ENCODE measurements around the gene LCA5L. TPM values are rescaled to one million over a fixed set of nuclear protein-coding genes. Genes with fewer than 3 reads are reported as not detected.

The LCA5L gene
- total RNA-seq, 1 donor from 2014 or later, result 0.92 TPM

DNA sequence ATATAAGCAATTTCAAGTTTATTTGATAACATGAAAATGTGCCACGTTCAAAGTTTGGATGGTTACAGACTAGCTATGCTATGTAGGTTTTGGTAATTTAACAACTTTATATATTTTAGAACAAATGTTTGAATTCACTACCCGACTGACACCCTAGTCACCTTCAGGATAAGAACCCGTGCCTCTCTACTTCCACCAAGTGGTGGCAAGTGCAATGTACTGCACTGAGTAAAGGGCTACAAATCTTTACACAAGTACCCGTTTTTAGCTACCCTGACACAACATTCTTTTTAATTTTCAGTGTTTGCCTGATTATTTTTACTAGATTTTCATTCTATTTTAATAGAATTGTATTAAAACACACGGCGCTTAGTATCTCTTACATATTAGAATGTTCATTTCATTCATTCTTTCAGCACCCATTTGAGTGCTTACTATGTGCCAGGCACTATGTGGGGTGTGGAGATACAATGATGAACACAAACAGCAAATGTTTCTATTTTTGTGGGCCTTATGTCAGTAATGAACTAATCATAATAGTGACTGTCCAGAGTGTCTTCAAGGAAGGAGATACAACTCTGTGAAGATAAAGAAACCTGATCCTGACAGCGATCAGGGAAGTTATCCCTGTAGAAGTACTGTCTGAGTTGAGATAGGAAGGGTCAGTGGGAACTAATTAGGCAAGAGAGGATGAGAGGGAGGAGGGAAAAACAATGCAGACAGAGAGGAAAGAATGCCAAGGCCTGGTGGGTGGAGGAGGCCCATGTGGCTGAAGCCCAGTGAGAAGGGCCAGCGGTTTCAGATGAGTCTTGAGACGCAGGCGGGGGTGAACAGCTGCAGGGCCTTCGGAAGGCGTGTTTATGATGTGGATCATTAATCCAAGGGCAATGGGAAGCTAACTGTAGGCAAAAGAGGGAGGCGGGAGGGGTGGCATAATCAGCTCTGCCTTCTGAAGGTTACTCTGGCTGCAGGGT is 3.8 kb downstream of the LCA5L start:
- DNase-seq (ENCODE audit: low spot score), result no peak
- Mint-ChIP-seq H3K9me3 (ENCODE audit: low read depth) (no peaks in the 10 kb centered on the region), H3K27me3 (ENCODE audit: low read depth) (no peaks in the 10 kb centered on the region), H3K4me3 (ENCODE audit: unreplicated experiment) (no peak overlapping the region), H3K27ac (ENCODE audit: unreplicated experiment) (no peak overlapping the region), H3K4me1 (ENCODE audit: low read depth) (peaks cover 16% of the 10 kb centered on the region), H3K36me3 (ENCODE audit: low read depth) (no peaks in the 10 kb centered on the region)
- TF ChIP-seq, protein P1, sequence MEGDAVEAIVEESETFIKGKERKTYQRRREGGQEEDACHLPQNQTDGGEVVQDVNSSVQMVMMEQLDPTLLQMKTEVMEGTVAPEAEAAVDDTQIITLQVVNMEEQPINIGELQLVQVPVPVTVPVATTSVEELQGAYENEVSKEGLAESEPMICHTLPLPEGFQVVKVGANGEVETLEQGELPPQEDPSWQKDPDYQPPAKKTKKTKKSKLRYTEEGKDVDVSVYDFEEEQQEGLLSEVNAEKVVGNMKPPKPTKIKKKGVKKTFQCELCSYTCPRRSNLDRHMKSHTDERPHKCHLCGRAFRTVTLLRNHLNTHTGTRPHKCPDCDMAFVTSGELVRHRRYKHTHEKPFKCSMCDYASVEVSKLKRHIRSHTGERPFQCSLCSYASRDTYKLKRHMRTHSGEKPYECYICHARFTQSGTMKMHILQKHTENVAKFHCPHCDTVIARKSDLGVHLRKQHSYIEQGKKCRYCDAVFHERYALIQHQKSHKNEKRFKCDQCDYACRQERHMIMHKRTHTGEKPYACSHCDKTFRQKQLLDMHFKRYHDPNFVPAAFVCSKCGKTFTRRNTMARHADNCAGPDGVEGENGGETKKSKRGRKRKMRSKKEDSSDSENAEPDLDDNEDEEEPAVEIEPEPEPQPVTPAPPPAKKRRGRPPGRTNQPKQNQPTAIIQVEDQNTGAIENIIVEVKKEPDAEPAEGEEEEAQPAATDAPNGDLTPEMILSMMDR (IDR thresholded peaks at IDR 0.05), result peak; percentile 88

DNA sequence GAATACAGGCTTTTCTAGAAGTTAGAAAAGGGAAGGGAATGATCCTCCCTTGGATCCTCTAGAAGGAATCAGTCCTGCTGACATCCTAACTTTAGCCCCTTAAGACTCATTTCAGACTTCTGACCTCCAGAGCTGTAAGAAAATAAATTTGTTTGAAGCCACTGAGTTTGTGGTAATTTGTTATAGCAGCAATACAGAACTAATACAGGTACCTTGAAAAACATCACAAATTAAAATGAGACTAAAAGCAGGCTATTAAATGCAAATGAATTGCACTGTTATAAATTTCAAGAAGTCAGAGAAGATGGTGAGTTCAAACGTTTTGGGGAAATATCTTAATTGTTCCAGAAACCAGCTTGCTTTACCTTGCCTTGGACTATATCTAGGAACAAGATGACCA is 6.3 kb downstream of the LCA5L start:
- H3K27me3 Mint-ChIP-seq (ENCODE audit: low read depth), result no peaks in the 10 kb centered on the region
- no peak for DNase-seq (ENCODE audit: low spot score)
- H3K36me3 Mint-ChIP-seq (ENCODE audit: low read depth), result no peaks in the 10 kb centered on the region
- no peak overlapping the region for H3K4me3 Mint-ChIP-seq (ENCODE audit: unreplicated experiment)
- H3K9me3 Mint-ChIP-seq (ENCODE audit: low read depth), result no peaks in the 10 kb centered on the region
- H3K4me1 Mint-ChIP-seq (ENCODE audit: low read depth), result no peaks in the 10 kb centered on the region
- H3K27ac Mint-ChIP-seq (ENCODE audit: unreplicated experiment), result no peak overlapping the region
- TF ChIP-seq, protein P1 (IDR thresholded peaks at IDR 0.05), result no peak

DNA sequence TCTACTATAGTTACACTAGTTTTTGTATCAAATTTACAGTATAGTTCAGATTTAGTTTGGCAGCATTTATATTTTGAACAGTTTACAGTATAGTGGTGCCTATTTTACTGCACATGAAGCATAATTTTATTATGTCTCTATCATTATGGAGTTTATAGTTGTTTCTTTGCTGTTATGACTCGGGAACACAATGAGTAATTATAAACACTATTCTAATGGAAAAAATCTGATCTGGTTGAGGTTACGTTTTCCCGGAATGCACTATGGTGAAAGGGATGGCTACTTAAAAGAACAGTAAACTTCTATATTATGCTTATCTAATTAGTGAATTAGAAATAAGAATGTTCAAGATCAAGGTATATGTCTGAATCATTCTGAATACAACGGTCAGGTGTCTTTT is 10.6 kb downstream of the LCA5L start:
- no peak for DNase-seq (ENCODE audit: low spot score)
- TF ChIP-seq, protein P1 (IDR thresholded peaks at IDR 0.05), result no peak
- Mint-ChIP-seq H3K4me3 (ENCODE audit: unreplicated experiment) (no peak overlapping the region), H3K27ac (ENCODE audit: unreplicated experiment) (no peak overlapping the region), H3K27me3 (ENCODE audit: low read depth) (no peaks in the 10 kb centered on the region), H3K36me3 (ENCODE audit: low read depth) (no peaks in the 10 kb centered on the region), H3K9me3 (ENCODE audit: low read depth) (no peaks in the 10 kb centered on the region), H3K4me1 (ENCODE audit: low read depth) (peaks cover 11% of the 10 kb centered on the region)

DNA sequence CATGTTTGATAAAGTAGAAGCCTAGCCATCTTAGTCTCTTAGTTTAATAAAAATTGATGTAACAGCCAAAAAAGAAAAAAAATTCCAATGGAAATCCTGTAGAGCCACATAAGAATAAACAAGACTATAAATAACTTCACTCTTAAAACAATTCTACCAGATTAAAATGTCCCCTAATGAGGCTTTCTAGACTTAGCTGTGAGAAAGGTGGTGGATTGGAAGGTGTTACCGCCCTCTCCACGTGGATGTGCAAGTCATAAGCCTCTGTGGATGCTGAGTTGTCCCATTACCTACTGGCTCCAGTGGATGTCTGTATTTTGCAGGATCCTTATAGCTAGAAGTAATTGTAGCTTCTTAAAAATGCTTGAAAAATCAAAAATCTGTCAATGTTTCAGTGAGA is 14.6 kb downstream of the LCA5L start:
- H3K36me3 Mint-ChIP-seq (ENCODE audit: low read depth), result no peaks in the 10 kb centered on the region
- H3K9me3 Mint-ChIP-seq (ENCODE audit: low read depth), result no peaks in the 10 kb centered on the region
- no peak for DNase-seq (ENCODE audit: low spot score)
- no peaks in the 10 kb centered on the region for H3K27me3 Mint-ChIP-seq (ENCODE audit: low read depth)
- H3K4me1 Mint-ChIP-seq (ENCODE audit: low read depth), result peaks cover 11% of the 10 kb centered on the region
- TF ChIP-seq, protein P1 (IDR thresholded peaks at IDR 0.05), result no peak
- no peak overlapping the region for H3K4me3 Mint-ChIP-seq (ENCODE audit: unreplicated experiment)
- no peak overlapping the region for H3K27ac Mint-ChIP-seq (ENCODE audit: unreplicated experiment)

DNA sequence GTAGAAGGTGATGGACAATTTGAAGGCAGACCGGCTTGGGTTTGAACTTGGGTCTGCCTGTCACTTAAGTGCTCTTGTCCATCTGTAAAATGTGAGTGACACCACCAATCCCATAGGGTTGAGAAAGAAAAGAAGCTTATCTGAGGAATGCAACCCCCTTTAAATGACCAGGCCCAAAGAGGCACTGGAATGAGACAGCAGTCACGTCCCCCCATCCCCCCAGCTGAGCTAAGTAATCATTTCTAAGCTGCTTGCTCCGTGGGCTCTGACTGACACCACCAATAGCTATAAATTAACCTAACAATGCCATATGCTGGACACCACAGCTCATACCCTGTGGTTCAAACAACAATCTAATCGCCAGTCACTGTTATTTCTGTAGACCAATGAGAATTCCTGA is 15.1 kb downstream of the LCA5L start:
- DNase-seq (ENCODE audit: low spot score), result no peak
- Mint-ChIP-seq H3K9me3 (ENCODE audit: low read depth) (no peaks in the 10 kb centered on the region), H3K27me3 (ENCODE audit: low read depth) (no peaks in the 10 kb centered on the region), H3K4me1 (ENCODE audit: low read depth) (peaks cover 11% of the 10 kb centered on the region), H3K36me3 (ENCODE audit: low read depth) (no peaks in the 10 kb centered on the region), H3K4me3 (ENCODE audit: unreplicated experiment) (no peak overlapping the region), H3K27ac (ENCODE audit: unreplicated experiment) (no peak overlapping the region)
- TF ChIP-seq, protein P1 (IDR thresholded peaks at IDR 0.05), result no peak

Data from chondrocyte (in vitro differentiated cells).